HG03469 (cell line): Measurements from ENCODE around the gene ACSM5.
"Not testable (repeated sequence)": the region's sequence is repeated elsewhere in the genome, so short reads cannot be mapped to it uniquely, and the experiment has no call there.

ENCODE experiments used
- ATAC-seq: cut with Tn5 transposase; IDR thresholded peaks from one replicate; pipeline ENCODE4 v1.9.1; 2021; ENCODE audit warnings: mild to moderate bottlenecking, moderate library complexity, moderate number of reproducible peaks; ENCODE audit not compliant: unreplicated experiment

The ACSM5 gene

GRCh38 chr16:20397468-20398074 lies 11.8 kb upstream of the ACSM5 start:
- no peak for ATAC-seq

GRCh38 chr16:20398603-20399002 lies 10.7 kb upstream of the ACSM5 start:
- no peak for ATAC-seq

- no peak for ATAC-seq
Measured at GRCh38 chr16:20399185-20399584, 10.1 kb upstream of the ACSM5 start.

- ATAC-seq: no peak
Measured at GRCh38 chr16:20401066-20401465, 8.3 kb upstream of the ACSM5 start.

- no peak for ATAC-seq
Measured at GRCh38 chr16:20401475-20402016, 7.8 kb upstream of the ACSM5 start.

- ATAC-seq: no peak
Measured at GRCh38 chr16:20402651-20403050, 6.7 kb upstream of the ACSM5 start.

- no peak for ATAC-seq
Measured at GRCh38 chr16:20404637-20405036, 4.7 kb upstream of the ACSM5 start, which contains the start of gene PDILT. Gene PDILT, minus strand, starts transcription at chr16:20404737. Its CDS starts 5,437 bp downstream, at chr16:20399300.

- ATAC-seq: no peak
Measured at GRCh38 chr16:20410121-20410723, 888 bp downstream of the ACSM5 start.

- ATAC-seq: no peak
Measured at GRCh38 chr16:20411055-20411454, 1.7 kb downstream of the ACSM5 start.

- no peak for ATAC-seq
Measured at GRCh38 chr16:20415541-20415940, 6.2 kb downstream of the ACSM5 start.

GRCh38 chr16:20419093-20419492 lies 9.8 kb downstream of the ACSM5 start:
- not testable (repeated sequence) for ATAC-seq

- not testable (repeated sequence) for ATAC-seq
Measured at GRCh38 chr16:20421748-20422147, 12.4 kb downstream of the ACSM5 start.

- not testable (repeated sequence) for ATAC-seq
Measured at GRCh38 chr16:20423772-20424128, 14.4 kb downstream of the ACSM5 start.

- no peak for ATAC-seq
Measured at GRCh38 chr16:20424129-20424866, 15.0 kb downstream of the ACSM5 start.

GRCh38 chr16:20427401-20427797 lies 18.1 kb downstream of the ACSM5 start:
- not testable (repeated sequence) for ATAC-seq

GRCh38 chr16:20429499-20429898 lies 20.2 kb downstream of the ACSM5 start:
- not testable (repeated sequence) for ATAC-seq

- ATAC-seq: not testable (repeated sequence)
Measured at GRCh38 chr16:20430480-20430879, 21.1 kb downstream of the ACSM5 start.

GRCh38 chr16:20430948-20431347 lies 21.6 kb downstream of the ACSM5 start:
- no peak for ATAC-seq

GRCh38 chr16:20438950-20439349 lies 29.6 kb downstream of the ACSM5 start:
- ATAC-seq: not testable (repeated sequence)

GRCh38 chr16:20439820-20440231 lies 30.5 kb downstream of the ACSM5 start:
- not testable (repeated sequence) for ATAC-seq

- ATAC-seq: not testable (repeated sequence)
Measured at GRCh38 chr16:20440731-20441130, 31.4 kb downstream of the ACSM5 start.

GRCh38 chr16:20441191-20441590 lies 31.9 kb downstream of the ACSM5 start:
- no peak for ATAC-seq
